Kidney (tissue), 14 donors: ENCODE measurements around the gene ATP1A2. TPM values are rescaled to one million over a fixed set of nuclear protein-coding genes. Genes with fewer than 3 reads are reported as not detected.

Experiments
- DNase-seq, 5 donors: peaks; one replicate each; pipeline ENCODE4 v3.0.0-alpha.2; 2013 to 2020
- FAIRE-seq: peaks from 2 replicates; lab custom pipeline; 2012; peaks lifted over from hg19 to GRCh38; lab: Jason Lieb, UNC
- H3K27ac ChIP-seq, 2 donors: one replicate each; pipeline ENCODE4 v1.7.0; 2013; ENCODE audit warnings: low read depth in 2 of 2, low read length in 2 of 2, inconsistent platforms in 1 of 2
- H3K27me3 ChIP-seq: one replicate; pipeline ENCODE4 v1.7.1; 2013; ENCODE audit warnings: low read length, inconsistent platforms; ENCODE audit not compliant: control insufficient read depth, insufficient read depth
- H3K36me3 ChIP-seq, 3 donors: one replicate each; pipeline versions ENCODE4 v1.7.0 to v1.7.1; 2013; ENCODE audit warnings: low read length in 3 of 3, control low read depth in 1 of 3, inconsistent platforms in 1 of 3; ENCODE audit not compliant: insufficient read depth in 3 of 3, control insufficient read depth in 2 of 3
- H3K4me1 ChIP-seq, 3 donors: one replicate each; pipeline versions ENCODE4 v1.7.0 to v1.7.1; 2013; ENCODE audit warnings: low read length in 3 of 3, inconsistent platforms in 1 of 3, low read depth in 1 of 3; ENCODE audit not compliant: control insufficient read depth in 2 of 3, insufficient read depth in 2 of 3
- H3K4me3 ChIP-seq, 3 donors: one replicate each; pipeline versions ENCODE4 v1.7.0 to v1.8.1; 2013; ENCODE audit warnings: low read length in 3 of 3, control low read depth in 1 of 3, inconsistent platforms in 1 of 3
- H3K9ac ChIP-seq, 3 donors: one replicate each; pipeline versions ENCODE4 v1.7.0 to v1.7.1; 2013; ENCODE audit warnings: low read length in 3 of 3, control low read depth in 1 of 3, inconsistent platforms in 1 of 3
- H3K9me3 ChIP-seq, 3 donors: one replicate each; pipeline versions ENCODE4 v1.7.0 to v1.7.1; 2013; ENCODE audit warnings: low read length in 3 of 3, control low read depth in 1 of 3, inconsistent platforms in 1 of 3; ENCODE audit not compliant: control insufficient read depth in 2 of 3, insufficient read depth in 1 of 3
- intact Hi-C: fragments of 100-400 bp; cut with DNase I; formaldehyde crosslinking; loops from one replicate; pipeline ENCODE4 v1.11.1; 2022
- polyA plus RNA-seq: library from polyadenylated mRNA; stranded (reverse); fragments of 350-450 nt; fragmentation: Illumina TruSeq; extraction: RNeasy Lipid Tissue Mini Kit (QIAGEN cat#74804); gene quantifications from one replicate; pipeline ENCODE4 v1.2.3, GENCODE V29; 2014; ENCODE audit warnings: low read depth, low replicate concordance; ENCODE audit not compliant: insufficient read depth
- total RNA-seq: library from RNA; stranded (reverse); fragmentation: NEBNext Ultra II Directional; extraction: Animal tissue kit (Norgen Biotek cat#: 25700); gene quantifications from one replicate; pipeline ENCODE4 v1.2.1, GENCODE V29; 2021
- TF ChIP-seq, protein P1 (sequence below): IDR thresholded peaks from 3 replicates; pipeline ENCODE4 v1.5.1; 2012; ENCODE audit warnings: mild to moderate bottlenecking, moderate library complexity, borderline replicate concordance; ENCODE audit not compliant: insufficient read depth; ENCODE audit errors: extremely low read depth
- donor health status: control.
- donor health status: control.
- donor health status: control.
- donor health status: control.
- donor health status: control.
- donor health status: DM: yes; HTN: yes; CAD: no.
- donor health status: Normal renal cell carcinoma (clear cell type).

ATP1A2 gene
- total and polyA plus RNA-seq, 2 donors from 2014 or later = 4.1 to 5.5 TPM

GRCh38 chr1:160091666-160092223 is 23.8 kb upstream of the ATP1A2 start:
- TF ChIP-seq, protein P1, sequence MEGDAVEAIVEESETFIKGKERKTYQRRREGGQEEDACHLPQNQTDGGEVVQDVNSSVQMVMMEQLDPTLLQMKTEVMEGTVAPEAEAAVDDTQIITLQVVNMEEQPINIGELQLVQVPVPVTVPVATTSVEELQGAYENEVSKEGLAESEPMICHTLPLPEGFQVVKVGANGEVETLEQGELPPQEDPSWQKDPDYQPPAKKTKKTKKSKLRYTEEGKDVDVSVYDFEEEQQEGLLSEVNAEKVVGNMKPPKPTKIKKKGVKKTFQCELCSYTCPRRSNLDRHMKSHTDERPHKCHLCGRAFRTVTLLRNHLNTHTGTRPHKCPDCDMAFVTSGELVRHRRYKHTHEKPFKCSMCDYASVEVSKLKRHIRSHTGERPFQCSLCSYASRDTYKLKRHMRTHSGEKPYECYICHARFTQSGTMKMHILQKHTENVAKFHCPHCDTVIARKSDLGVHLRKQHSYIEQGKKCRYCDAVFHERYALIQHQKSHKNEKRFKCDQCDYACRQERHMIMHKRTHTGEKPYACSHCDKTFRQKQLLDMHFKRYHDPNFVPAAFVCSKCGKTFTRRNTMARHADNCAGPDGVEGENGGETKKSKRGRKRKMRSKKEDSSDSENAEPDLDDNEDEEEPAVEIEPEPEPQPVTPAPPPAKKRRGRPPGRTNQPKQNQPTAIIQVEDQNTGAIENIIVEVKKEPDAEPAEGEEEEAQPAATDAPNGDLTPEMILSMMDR = no peak
- DNase-seq (peak in 1 of 5 donors; percentile 28), FAIRE-seq (no peak)
- no peaks in the 10 kb centered on the region for H3K9me3 ChIP-seq
- H3K4me1 ChIP-seq = peaks cover 0 to 14% (median 13%) of the 10 kb centered on the region in 3 donors
- H3K4me3 ChIP-seq = no peak overlapping the region
- intact Hi-C loops = no loop called here
- H3K27ac ChIP-seq = no peak overlapping the region
- peaks cover 0 to 19% (median 3%) of the 10 kb centered on the region in 3 donors for H3K36me3 ChIP-seq
- no peaks in the 10 kb centered on the region for H3K27me3 ChIP-seq
- H3K9ac ChIP-seq = no peak overlapping the region

GRCh38 chr1:160092366-160093068 is 23.0 kb upstream of the ATP1A2 start:
- DNase-seq (peak in 1 of 5 donors; percentile 26), FAIRE-seq (no peak)
- peaks cover 0 to 21% (median 15%) of the 10 kb centered on the region in 3 donors for H3K4me1 ChIP-seq
- H3K9ac ChIP-seq = no peak overlapping the region
- TF ChIP-seq, protein P1 = no peak
- no peak overlapping the region for H3K4me3 ChIP-seq
- H3K9me3 ChIP-seq = no peaks in the 10 kb centered on the region
- no peaks in the 10 kb centered on the region for H3K27me3 ChIP-seq
- H3K36me3 ChIP-seq = peaks cover 0 to 19% (median 3%) of the 10 kb centered on the region in 3 donors
- intact Hi-C loops = no loop called here
- no peak overlapping the region for H3K27ac ChIP-seq

DNA sequence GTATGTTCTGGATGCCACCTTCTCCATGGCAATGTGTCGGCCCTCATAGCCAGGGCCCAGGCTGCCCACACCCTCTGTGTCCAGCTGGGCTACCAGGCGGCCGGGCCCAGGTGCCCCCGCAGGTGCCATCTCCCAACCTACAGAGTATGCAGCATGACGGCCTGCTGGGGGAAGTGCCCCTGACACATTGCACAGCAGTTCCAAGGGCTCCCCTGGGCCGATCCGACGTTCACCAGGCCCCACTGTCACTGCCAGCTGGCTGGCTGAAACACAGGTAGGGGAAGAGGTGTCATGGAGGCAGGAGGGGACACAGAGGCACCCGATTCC is 22.5 kb upstream of the ATP1A2 start:
- H3K27ac ChIP-seq = no peak overlapping the region
- H3K9ac ChIP-seq = no peak overlapping the region
- FAIRE-seq = no peak
- no peak overlapping the region for H3K4me3 ChIP-seq
- H3K27me3 ChIP-seq = no peaks in the 10 kb centered on the region
- peak in 1 of 5 donors; percentile 35 for DNase-seq
- TF ChIP-seq, protein P1 = no peak
- H3K9me3 ChIP-seq = no peaks in the 10 kb centered on the region
- H3K4me1 ChIP-seq = peaks cover 0 to 24% (median 15%) of the 10 kb centered on the region in 3 donors
- H3K36me3 ChIP-seq = peaks cover 0 to 19% (median 3%) of the 10 kb centered on the region in 3 donors
- intact Hi-C loops = no loop called here
